T47D (cell line): ENCODE data around the gene NOBOX.
"Not testable (repeated sequence)": the region's sequence is repeated elsewhere in the genome, so short reads cannot be mapped to it uniquely, and the experiment has no call there.

Experiments used
- DNase-seq, 2 experiments: peaks; one replicate each; pipeline versions ENCODE4 v3.0.0 to v3.0.0-alpha.2; 2011 to 2012; ENCODE audit warnings: low read depth in 1 of 2, low spot score in 1 of 2
- JUND ChIP-seq: IDR thresholded peaks from 2 replicates; pipeline ENCODE4 v1.6.1; 2012; ENCODE audit warnings: low read depth
- in situ Hi-C: cut with HindIII; loops from 2 replicates; pipeline ENCODE4 v1.10.0; 2016; ENCODE audit warnings: low sequenced_read_pairs, low pct_unique_long_range_greater_than_20kb

Gene NOBOX

GRCh38 chr7:144384555-144385245 lies 18.8 kb downstream of the NOBOX start:
- no peak for TF ChIP-seq JUND
- no peak for DNase-seq
- in situ Hi-C loops, result no loop called here

- in situ Hi-C loops, result no loop called here
- no peak for DNase-seq
- TF ChIP-seq JUND, result no peak
These were observed 19.4 kb downstream of the NOBOX start for GRCh38 chr7:144384071-144384470.

GRCh38 chr7:144379776-144380384 lies 23.6 kb downstream of the NOBOX start:
- no peak for DNase-seq
- TF ChIP-seq JUND, result no peak
- in situ Hi-C loops, result no loop called here

- no peak for TF ChIP-seq JUND
- DNase-seq, result no peak
- in situ Hi-C loops, result no loop called here
These were observed 24.8 kb downstream of the NOBOX start for GRCh38 chr7:144378651-144379050.

GRCh38 chr7:144369221-144369620 lies 34.3 kb downstream of the NOBOX start:
- in situ Hi-C loops, result not testable (repeated sequence)

GRCh38 chr7:144367250-144367649 lies 36.2 kb downstream of the NOBOX start:
- in situ Hi-C loops, result not testable (repeated sequence)

More at GRCh38 chr7:144369221-144369620, 34.3 kb downstream of the NOBOX start:
- DNase-seq, result not testable (repeated sequence)

GRCh38 chr7:144365523-144365922 lies 38.0 kb downstream of the NOBOX start:
- in situ Hi-C loops, DNase-seq: not testable (repeated sequence)

More at GRCh38 chr7:144367250-144367649, 36.2 kb downstream of the NOBOX start:
- DNase-seq, result not testable (repeated sequence)

- DNase-seq, in situ Hi-C loops: not testable (repeated sequence)
These were observed 41.4 kb downstream of the NOBOX start for GRCh38 chr7:144362061-144362460.

GRCh38 chr7:144356860-144357259 lies 46.6 kb downstream of the NOBOX start:
- in situ Hi-C loops, DNase-seq: not testable (repeated sequence)

- DNase-seq, in situ Hi-C loops: not testable (repeated sequence)
These were observed 47.3 kb downstream of the NOBOX start for GRCh38 chr7:144356185-144356584.

- in situ Hi-C loops, result not testable (repeated sequence)
These were observed 48.2 kb downstream of the NOBOX start, which contains the start of gene ARHGEF5 for GRCh38 chr7:144355176-144355822. TSS of gene ARHGEF5 (plus strand) at chr7:144355402. CDS start at chr7:144362670, 7,268 bp downstream.

GRCh38 chr7:144351667-144352066 lies 51.8 kb downstream of the NOBOX start:
- in situ Hi-C loops, DNase-seq: not testable (repeated sequence)

More at GRCh38 chr7:144355176-144355822, 48.2 kb downstream of the NOBOX start, which contains the start of gene ARHGEF5:
- DNase-seq, result not testable (repeated sequence)

GRCh38 chr7:144348625-144349024 lies 54.9 kb downstream of the NOBOX start:
- in situ Hi-C loops, DNase-seq: not testable (repeated sequence)
